Measurements from ENCODE around the gene IGFBP4.

IGFBP4 gene

DNA sequence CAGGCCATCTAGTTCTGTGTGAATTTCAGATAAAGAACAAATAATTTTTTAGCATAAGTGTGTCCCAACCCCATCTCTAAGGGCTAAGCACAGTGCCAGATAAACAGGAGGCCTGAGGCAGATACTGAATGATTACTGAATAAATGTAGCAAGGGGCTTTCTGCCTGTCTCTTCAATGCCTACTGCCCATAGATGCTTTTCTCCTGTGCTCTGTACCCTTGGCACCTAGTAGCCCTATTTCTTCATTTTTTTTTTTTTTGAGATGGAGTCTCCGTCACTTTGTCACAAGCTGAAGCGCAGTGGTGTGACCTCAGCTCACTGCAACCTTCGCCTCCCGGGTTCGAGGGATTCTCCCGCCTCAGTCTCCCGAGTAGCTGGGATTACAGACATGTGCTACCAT, 25.3 kb downstream of the IGFBP4 start:
- TF ChIP-seq, protein P1, sequence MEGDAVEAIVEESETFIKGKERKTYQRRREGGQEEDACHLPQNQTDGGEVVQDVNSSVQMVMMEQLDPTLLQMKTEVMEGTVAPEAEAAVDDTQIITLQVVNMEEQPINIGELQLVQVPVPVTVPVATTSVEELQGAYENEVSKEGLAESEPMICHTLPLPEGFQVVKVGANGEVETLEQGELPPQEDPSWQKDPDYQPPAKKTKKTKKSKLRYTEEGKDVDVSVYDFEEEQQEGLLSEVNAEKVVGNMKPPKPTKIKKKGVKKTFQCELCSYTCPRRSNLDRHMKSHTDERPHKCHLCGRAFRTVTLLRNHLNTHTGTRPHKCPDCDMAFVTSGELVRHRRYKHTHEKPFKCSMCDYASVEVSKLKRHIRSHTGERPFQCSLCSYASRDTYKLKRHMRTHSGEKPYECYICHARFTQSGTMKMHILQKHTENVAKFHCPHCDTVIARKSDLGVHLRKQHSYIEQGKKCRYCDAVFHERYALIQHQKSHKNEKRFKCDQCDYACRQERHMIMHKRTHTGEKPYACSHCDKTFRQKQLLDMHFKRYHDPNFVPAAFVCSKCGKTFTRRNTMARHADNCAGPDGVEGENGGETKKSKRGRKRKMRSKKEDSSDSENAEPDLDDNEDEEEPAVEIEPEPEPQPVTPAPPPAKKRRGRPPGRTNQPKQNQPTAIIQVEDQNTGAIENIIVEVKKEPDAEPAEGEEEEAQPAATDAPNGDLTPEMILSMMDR (IDR thresholded peaks at IDR 0.05; ENCODE audit: low read depth, low read length): no peak
- no peak overlapping the region for H3K4me3 ChIP-seq (ENCODE audit: low read depth, low read length)

DNA sequence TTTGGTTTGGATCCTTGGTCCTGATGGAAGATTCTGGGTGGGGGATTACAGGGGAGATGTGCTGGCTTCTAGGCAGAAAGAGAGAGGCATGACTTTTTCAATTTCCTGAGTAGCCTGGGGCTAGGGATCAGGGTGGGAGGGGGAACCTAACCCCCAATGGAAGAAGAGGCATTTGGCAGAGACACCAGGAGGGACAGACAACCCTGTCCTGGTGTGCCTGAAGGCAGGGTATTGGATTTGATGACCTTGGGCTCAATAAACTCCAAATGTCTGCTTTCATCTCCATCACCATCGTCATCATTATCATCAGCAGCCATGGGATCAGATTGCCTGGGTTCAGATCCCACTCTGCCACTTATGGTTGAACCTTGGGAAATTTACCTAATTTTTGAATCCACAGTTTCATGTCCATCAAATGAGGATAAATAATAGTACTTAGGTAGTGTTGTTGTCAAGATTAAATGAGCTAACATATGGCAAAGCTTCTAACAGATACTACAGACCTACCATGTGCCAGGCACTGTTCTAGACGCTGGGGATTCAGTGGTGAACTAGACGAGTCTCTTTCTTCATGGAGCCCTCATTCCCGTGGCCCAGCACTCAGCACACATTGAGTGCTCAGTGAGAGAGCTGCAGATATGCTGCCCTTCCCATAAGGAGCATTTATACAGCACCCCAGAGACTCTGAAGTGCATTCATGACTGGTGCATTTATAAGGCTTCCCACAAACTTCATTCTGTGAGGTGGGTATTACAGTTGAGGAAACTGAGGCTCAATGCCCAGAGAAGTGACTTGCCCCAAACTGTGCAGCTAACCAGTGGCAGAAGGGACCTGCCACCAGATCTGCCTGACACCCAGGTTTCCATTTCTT, 26.8 kb downstream of the IGFBP4 start:
- TF ChIP-seq, protein P1 (IDR thresholded peaks at IDR 0.05; ENCODE audit: low read depth, low read length): no peak
- no peak overlapping the region for H3K4me3 ChIP-seq (ENCODE audit: low read depth, low read length)

DNA sequence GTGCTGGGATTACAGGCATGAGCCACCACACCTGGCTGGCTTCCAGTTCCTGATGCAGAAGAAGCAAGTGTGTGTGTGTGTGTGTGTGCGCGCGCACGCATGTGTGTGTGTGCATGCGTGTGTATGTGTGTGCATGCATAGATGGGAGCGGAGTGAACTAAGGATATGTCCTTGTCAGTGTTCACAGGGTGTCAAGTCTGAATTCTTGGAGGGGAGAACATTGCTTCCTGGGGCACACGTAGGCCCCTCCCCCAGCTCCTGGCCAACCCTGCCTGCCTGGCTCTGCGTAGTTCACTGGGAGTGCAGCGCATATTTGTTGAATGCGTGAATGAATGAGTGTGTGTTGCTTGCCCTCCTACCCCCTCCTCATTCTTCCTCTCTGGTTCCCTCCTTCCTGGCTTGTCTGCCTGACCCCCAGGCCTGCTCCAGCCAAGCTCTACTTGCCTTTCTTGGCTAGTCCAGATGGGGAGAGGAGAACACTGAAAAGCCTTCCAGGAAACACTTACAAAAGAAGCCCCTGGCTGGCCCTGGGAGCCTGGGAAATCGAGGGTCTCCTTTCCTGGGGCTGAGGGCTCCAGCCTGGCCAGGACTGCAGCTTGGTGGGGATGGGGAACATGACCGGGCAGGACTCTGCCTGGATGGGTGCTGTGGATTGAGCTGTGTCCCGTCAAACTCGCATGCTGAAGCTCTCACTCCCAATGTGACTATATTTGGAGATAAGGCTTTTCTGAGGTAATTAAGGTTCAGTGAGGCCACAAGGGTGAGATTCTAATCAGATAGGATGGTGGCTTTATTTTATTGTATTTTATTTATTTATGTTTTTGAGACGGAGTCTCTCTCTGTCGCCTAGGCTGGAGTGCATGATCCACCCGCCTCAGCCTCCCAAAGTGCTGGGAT, 27.9 kb downstream of the IGFBP4 start:
- TF ChIP-seq, protein P1 (IDR thresholded peaks at IDR 0.05; ENCODE audit: low read depth, low read length): no peak
- H3K4me3 ChIP-seq (ENCODE audit: low read depth, low read length): no peak overlapping the region

DNA sequence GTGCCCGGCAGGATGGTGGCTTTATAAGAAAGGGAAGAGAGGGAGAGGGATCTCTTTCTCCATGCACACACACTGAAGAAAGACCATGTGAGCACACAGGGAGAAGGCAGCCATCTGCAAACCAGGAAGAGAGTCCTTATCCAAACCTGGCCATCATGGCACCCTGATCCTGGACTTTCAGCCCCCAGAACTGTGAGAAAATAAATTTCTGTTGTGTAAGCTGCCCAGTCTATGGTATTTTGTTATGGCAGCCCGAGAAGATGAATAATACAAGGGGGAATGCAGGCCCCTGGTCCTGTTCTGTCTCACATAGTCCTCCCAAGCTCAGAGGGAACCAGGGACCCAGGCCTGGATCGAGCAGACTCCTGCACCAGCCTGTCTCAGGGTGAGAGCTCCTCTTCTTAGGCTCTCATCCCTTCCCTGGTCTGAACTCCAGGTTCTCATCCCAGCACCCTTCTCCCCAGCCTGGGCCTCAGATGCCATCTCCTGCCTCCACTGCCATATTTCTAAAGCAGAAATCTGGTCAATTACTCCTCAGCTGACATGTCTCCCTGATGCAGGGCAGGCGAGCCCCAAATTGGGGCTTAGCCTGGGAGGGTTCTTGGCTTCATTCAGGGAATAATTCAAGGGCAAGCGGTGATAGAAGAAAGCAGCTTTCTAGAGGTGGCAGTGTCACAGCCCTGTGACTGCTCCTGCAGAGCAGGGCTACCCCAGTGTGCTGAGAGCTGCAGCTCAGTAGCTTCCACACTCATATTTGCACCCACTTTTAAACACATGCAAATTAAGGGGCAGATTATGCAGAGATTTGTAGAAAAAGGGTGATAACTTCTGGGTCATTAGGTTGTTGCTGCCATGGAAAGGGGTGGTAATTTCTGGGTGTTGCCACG, 28.8 kb downstream of the IGFBP4 start:
- TF ChIP-seq, protein P1 (IDR thresholded peaks at IDR 0.05; ENCODE audit: low read depth, low read length): no peak

DNA sequence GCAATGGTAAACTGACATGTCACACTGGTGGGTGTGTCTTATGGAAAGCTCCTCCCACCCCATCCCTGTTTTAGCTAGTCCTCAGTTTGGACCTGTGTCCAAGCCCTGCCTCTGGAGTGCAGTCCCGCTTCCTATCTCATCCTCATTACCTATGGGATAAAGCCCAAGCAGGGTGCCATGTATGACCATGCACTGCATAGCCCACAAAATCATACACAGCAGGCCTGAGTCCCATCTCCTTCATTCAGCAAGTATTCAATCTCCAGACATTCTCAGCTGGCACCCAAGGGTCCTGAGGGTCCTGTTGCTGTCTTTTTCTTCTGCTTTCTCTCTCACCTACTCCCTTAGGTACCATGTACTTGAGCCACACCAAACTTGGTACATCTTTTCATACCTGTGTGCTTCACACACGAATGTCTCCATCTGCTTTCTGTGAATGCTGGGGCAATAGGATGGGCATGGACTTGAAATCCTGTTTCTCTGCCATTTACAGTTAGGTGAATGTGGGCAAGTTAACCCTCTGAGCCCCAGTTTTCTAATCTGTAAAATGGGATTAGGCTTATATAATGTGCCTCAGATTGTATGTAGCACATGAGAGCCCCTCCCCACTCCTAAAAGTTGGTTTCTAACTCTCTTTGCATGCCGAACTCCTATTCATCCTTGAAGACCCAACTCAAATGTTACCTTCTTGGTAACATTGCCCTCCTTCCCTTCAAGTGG, 29.6 kb downstream of the IGFBP4 start:
- TF ChIP-seq, protein P1 (IDR thresholded peaks at IDR 0.05; ENCODE audit: low read depth, low read length): no peak
- no peak overlapping the region for H3K4me3 ChIP-seq (ENCODE audit: low read depth, low read length)

More for the DNA sequence above, 28.8 kb downstream of the IGFBP4 start:
- H3K4me3 ChIP-seq (ENCODE audit: low read depth, low read length): no peak overlapping the region

DNA sequence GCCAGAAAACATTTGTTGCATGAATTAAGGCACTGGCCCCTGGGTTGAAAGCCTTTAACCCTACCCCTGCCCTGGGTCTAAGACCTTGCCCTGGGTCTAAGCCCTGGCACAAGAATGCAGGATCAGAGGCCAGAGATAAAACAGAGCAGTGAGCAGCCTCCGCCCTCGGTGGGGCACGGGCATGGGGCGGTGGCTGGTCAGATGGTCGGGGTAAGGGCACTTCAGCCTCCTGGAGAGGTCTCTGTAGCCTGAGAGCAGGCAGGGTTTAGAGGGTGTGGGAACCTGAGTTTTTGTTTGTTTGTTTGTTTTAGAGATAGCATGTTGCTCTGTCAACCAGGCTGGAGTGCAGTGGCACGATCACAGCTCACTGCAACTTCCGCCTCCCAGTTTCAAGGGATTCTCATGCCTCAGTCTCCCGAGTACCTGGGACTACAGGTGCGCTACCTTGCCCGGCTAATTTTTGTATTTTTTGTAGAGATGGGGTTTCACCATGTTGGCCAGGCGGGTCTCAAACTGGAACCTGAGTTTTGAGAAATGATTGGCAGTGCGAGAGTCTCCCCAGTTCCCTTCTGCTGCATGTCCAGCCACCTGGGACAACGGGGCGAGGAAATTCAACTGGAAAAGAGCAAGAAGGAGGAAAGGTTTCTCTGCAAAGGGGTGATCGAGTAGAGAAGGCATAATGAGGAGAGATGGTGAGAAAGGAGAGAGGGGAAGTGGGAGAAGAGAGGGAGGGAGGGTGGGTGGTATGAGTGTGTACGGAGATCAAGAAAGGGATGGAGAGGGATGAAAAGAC, 30.5 kb downstream of the IGFBP4 start:
- TF ChIP-seq, protein P1 (IDR thresholded peaks at IDR 0.05; ENCODE audit: low read depth, low read length): no peak
- H3K4me3 ChIP-seq (ENCODE audit: low read depth, low read length): no peak overlapping the region

Data from WI38 (cell line).